Activated naive CD4-positive, alpha-beta T cell treated with anti-CD3 and anti-CD28 coated beads, Interleukin-2, amount 50 U/mL, for 72 hours (primary cell): ENCODE results near the gene ZNF763. TPM values are rescaled to one million over a fixed set of nuclear protein-coding genes. Genes with fewer than 3 reads are reported as not detected.
"Not testable (repeated sequence)": the region's sequence is repeated elsewhere in the genome, so short reads cannot be mapped to it uniquely, and the experiment has no call there.

Source experiments
- ATAC-seq, 2 donors: fragments of 150-1000 bp; cut with Tn5 transposase; 2 replicates each; pipeline ENCODE4 v1.10.0; 2021; ENCODE audit warnings: mild to moderate bottlenecking in 2 of 2, moderate library complexity in 2 of 2
- DNase-seq, 2 donors: peaks; one replicate each; pipeline ENCODE4 v3.0.0; 2021 to 2022; ENCODE audit warnings: low spot score in 2 of 2
- H3K27ac Mint-ChIP-seq, 2 donors: one replicate each; pipeline ENCODE4 v1.8.0; 2022; ENCODE audit warnings: mild to moderate bottlenecking in 2 of 2, mixed read lengths in 2 of 2
- H3K36me3 Mint-ChIP-seq, 2 donors: one replicate each; pipeline ENCODE4 v1.8.0; 2022; ENCODE audit warnings: mixed read lengths in 2 of 2
- H3K9me3 Mint-ChIP-seq, 2 donors: one replicate each; pipeline ENCODE4 v1.8.0; 2022; ENCODE audit warnings: mixed read lengths in 2 of 2
- total RNA-seq, 2 donors: library from RNA; stranded (reverse); gene quantifications; one replicate each; pipeline ENCODE4 v1.2.3, GENCODE V29; 2022

ZNF763 gene
- total RNA-seq = 1 to 10 TPM in 1 of 2 donors, under 1 TPM in 1; 0.82 to 1.0 TPM

DNA sequence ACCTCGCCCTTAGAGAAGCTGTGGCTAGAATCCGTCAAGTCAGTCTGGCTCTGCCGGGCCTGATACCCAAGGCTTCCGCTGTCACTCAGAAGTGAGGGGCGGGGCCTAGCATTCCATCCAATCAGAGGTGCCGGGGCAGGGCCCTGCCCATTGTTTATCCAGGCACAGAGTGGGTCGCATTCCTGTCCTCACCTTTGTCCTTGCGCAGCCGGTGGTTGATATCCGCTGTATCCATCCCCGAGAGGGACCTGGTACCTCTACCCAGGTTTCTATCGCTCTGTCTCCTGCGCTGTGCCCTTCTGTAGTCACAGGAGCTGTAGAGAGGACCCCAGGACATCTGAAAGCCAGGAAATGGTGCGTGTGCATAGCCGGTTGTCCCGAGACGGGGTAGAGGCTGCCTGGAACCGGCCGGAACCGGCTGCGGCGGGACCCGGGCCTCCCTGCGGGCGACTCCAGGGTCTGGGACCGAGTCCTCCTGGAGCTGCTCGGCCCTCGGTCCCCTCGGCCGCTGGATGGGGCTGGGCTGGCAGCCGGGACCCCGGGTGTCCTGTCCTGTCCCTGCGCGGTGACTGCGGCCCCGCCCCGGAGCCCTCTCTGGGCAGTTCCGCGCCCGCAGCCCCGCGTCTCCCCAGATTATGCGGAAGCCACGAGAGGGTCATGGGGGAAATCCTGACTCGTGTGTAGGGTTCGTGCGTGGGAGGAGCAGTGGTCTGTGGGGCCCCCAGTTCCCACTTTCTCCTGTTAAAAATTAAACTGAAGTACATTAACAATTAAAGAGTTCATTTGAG lies at the start of gene ZNF763:
Gene ZNF763, plus strand, starts transcription at position 183 of the 788 bp plus-strand sequence. Its CDS starts 169 bp downstream, at position 352.
- peak; percentile 95 to 96 for ATAC-seq
- DNase-seq = peak; percentile 84 to 91
- peak within 1 kb of the TSS; percentile 25 to 47 for H3K27ac Mint-ChIP-seq
- peaks cover 0 to 12% of the 10 kb centered on the region in 2 donors for H3K9me3 Mint-ChIP-seq
- H3K36me3 Mint-ChIP-seq = peaks cover 0 to 11% of the 10 kb centered on the region in 2 donors

DNA sequence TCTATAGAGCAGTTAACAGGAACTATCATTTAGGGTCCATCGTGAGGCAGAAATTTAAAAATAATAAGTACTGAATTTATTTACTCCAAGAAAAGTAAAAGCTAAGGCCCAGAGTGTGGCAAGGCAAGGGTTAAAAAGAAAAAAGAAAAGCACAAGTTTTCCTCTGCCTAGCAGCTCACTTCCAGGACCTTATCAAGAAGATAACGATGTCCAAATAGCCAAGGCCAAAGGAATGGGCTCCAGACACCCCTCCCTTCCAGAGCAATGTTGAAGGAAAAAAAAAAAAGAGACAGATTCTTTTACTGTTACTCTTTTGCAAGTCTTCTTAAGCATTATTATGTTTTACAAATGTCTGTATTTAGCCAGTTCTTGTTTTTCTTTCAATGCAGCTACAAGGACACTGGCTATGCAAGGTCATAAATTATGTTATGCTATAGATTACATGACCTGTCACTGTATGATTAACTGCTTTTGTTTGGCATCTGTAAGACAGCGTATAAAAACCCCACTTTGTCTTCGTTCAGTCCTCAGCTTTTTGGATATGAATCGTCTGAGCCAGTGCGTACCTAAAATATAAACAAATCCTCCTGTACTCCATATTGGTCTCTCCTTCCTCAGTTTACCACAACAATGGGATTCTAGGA lies 42.9 kb upstream of the ZNF763 start:
- ATAC-seq (no peak), DNase-seq (no peak)
- Mint-ChIP-seq H3K36me3 (peaks cover 11 to 28% of the 10 kb centered on the region in 2 donors), H3K27ac (no peak overlapping the region), H3K9me3 (peaks cover 0 to 6% of the 10 kb centered on the region in 2 donors)

DNA sequence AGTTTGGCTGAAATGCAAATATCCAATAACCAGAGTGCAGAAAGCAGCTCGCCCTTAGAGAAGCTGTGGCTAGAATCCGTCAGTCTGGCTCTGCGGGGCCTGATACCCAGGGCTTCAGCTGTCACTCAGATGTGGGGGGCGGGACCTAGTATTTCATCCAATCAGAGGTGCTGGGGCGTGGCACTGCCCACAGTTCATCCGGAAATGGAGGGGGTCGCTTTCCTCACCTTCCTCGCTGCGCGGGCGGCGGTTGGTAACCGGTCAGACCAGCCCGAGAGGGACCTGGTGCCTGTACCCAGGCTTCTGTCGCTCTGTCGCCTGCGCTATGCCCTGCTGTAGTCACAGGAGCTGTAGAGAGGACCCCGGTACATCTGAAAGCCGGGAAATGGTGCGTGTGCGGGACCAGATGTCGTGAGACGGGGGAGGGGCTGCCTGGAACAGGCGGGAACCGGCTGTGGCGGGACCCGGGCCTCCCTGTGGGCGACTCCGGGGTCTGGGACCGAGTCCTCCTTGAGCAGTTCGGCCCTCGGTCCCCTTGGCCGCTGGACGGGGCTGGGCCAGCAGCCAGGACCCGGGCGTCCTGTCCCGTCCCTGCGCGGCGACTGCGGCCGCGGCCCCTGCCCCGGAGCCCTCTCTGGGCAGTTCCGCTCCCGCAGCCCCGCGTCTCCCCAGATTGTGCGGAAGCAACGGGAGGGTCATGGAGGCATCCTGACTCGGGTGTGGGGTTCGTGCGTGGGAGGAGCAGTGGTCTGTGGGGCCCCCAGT lies 39.8 kb upstream of the ZNF763 start, which contains the start of gene ZNF700:
Gene ZNF700, plus strand, starts transcription at position 222 of the 765 bp plus-strand sequence. Its CDS starts 104 bp downstream, at position 326.
- DNase-seq = peak; percentile 90 to 92
- Mint-ChIP-seq H3K27ac (peak within 1 kb of the TSS; percentile 94 to 99), H3K9me3 (no peaks in the 10 kb centered on the region), H3K36me3 (peaks cover 14 to 37% of the 10 kb centered on the region in 2 donors)
- ATAC-seq = peak; percentile 94

DNA sequence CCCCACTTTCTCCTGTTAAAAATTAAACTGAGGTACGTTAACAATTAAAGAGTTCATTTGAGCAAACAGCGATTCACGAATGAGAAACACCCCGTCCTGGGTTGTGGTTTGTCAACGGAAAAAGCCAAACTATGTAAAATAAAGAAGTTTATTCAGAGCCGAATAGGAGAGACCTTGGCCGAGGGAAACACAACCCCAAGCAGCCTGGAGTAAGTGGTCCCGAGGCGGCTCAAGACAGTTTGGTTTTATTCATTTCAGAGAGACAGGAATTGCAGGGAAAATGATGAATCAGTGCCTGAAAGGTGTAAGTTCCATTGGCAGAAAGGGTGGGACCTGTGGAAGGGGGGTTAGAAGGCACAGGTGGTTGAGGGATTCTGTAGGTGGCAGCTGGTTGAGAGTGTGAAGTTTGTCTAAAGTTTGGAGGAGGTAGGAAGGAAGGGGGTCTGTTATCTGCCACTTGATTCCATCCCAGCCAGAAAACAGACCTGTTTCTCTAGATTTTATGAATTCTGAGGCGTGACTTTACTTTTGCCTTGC lies 39.1 kb upstream of the ZNF763 start:
- H3K9me3 Mint-ChIP-seq, ATAC-seq, DNase-seq: not testable (repeated sequence)
- H3K27ac Mint-ChIP-seq = peak overlapping the region; percentile 94
- peaks cover 17 to 41% of the 10 kb centered on the region in 2 donors for H3K36me3 Mint-ChIP-seq

DNA sequence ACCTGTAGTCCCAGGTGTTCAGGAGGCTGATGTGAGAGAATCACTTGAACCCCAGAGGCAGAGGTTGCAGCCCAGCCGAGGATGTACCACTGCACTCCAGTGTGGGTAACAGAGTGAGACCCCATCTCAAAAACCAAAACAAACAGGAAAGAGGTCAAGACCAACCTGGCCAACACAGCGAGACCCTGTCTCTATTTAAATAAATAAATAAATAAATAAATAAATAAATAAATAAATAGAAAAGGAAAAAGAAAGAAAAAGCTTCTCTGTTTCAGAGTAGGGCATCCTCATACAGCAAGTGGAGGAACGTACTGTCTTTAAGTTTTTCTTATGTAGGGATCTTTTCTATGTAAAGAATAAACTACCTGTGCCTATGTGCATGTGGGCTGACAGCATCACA lies 37.6 kb upstream of the ZNF763 start:
- peaks cover 21 to 50% of the 10 kb centered on the region in 2 donors for H3K36me3 Mint-ChIP-seq
- H3K27ac Mint-ChIP-seq = no peak overlapping the region
- no peaks in the 10 kb centered on the region for H3K9me3 Mint-ChIP-seq
- ATAC-seq = no peak
- DNase-seq = no peak

DNA sequence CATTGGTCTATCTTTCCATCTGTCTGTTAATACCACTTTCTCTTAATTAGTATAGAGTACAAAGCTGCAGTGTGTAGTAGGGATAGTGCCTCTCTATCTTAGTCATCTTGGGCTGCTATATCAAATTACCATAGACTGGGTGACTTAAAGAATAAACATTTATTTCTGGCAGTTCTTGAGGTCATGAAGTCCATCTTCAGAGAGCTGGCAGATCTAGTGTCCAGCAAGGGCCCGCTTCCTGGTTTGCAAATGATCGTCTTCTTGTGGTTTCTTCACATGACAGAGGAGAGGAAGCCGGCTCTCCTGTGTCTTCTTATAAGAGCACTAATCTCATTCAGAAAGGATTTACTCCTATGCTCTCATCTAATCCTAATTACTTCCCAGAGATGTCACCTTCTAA lies 33.8 kb upstream of the ZNF763 start:
- DNase-seq (no peak), ATAC-seq (no peak)
- Mint-ChIP-seq H3K27ac (no peak overlapping the region), H3K9me3 (peaks cover 3 to 4% of the 10 kb centered on the region in 2 donors), H3K36me3 (peaks cover 23 to 51% of the 10 kb centered on the region in 2 donors)

DNA sequence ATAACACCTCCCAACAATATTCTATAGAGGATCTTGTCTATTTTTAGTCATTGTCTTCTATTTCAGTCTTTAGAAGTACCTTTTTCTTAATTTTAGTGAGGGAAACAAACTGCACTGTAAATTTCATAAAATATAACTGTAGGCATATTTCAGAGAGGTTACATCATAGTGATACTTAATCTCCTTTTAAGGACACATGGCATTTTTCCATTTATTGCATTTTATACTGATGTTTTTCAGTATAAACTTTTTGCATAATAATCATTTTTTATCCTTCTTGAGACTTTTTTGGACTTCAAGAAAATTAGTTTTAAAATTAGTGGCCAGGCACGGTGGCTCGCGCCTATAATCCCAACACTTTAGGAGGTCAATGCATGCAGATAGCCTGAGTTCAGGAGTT lies 33.3 kb upstream of the ZNF763 start:
- no peak overlapping the region for H3K27ac Mint-ChIP-seq
- ATAC-seq (no peak), DNase-seq (no peak)
- peaks cover 27 to 51% of the 10 kb centered on the region in 2 donors for H3K36me3 Mint-ChIP-seq
- peaks cover 3 to 4% of the 10 kb centered on the region in 2 donors for H3K9me3 Mint-ChIP-seq

DNA sequence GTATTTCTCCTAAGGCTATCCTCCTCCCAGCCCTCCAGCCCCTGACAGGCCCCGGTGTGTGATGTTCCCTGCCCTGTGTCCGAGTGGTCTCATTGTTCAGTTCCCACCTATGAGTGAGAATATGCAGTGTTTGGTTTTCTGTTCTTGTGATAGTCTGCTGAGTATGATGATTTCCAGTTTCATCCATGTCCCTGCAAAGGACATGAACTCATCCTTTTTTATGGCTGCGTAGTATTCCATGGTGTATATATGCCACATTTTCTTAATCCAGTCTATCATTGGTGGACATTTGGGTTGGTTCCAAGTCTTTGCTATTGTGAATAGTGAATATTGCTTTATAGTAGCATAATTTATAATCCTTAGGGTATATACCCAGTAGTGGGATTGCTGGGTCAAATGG lies 29.0 kb upstream of the ZNF763 start:
- not testable (repeated sequence) for ATAC-seq

DNA sequence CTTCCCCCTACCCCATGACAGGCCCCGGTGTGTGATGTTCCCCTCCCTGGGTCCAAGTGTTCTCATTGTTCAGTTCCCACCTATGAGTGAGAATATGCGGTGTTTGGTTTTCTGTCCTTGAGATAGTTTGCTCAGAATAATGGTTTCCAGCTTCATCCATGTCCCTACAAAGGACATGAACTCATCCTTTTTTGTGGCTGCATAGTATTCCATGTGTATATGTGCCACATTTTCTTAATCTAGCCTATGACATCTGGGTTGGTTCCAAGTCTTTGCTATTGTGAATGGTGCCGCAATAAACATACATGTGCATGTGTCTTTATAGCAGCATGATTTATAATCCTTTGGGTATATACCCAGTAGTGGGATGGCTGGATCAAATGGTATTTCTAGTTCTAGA lies 26.5 kb upstream of the ZNF763 start:
- Mint-ChIP-seq H3K9me3 (peaks cover 21 to 23% of the 10 kb centered on the region in 2 donors), H3K36me3 (peaks cover 72 to 80% of the 10 kb centered on the region in 2 donors)
- not testable (repeated sequence) for DNase-seq, H3K27ac Mint-ChIP-seq, ATAC-seq

More for the DNA sequence above, 29.0 kb upstream of the ZNF763 start:
- H3K27ac Mint-ChIP-seq, DNase-seq: not testable (repeated sequence)
- peaks cover 55 to 64% of the 10 kb centered on the region in 2 donors for H3K36me3 Mint-ChIP-seq
- H3K9me3 Mint-ChIP-seq = peaks cover 8 to 10% of the 10 kb centered on the region in 2 donors

DNA sequence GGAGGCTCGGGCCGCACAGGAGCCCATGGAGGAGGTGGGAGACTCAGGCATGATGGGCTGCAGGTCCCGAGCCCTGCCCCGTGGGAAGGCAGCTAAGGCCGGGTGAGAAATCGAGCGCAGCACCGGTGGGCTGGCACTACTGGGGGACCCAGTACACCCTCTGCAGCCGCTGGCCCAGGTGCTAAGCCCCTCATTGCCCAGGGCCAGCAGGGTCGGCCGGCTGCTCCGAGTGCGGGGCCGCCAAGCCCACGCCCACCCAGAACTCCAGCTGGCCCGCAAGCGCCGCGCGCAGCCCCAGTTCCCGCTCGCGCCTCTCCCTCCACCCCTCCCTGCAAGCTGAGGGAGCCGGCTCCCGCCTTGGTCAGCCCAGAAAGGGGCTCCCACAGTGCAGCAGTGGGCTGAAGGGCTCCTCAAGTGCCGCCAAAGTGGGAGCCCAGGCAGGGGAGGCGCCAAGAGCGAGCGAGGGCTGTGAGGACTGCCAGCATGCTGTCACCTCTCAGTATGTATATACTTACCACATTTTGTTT lies 23.4 kb upstream of the ZNF763 start:
- DNase-seq, H3K27ac Mint-ChIP-seq, ATAC-seq: not testable (repeated sequence)
- Mint-ChIP-seq H3K9me3 (peaks cover 35 to 44% of the 10 kb centered on the region in 2 donors), H3K36me3 (peaks cover 86 to 94% of the 10 kb centered on the region in 2 donors)

DNA sequence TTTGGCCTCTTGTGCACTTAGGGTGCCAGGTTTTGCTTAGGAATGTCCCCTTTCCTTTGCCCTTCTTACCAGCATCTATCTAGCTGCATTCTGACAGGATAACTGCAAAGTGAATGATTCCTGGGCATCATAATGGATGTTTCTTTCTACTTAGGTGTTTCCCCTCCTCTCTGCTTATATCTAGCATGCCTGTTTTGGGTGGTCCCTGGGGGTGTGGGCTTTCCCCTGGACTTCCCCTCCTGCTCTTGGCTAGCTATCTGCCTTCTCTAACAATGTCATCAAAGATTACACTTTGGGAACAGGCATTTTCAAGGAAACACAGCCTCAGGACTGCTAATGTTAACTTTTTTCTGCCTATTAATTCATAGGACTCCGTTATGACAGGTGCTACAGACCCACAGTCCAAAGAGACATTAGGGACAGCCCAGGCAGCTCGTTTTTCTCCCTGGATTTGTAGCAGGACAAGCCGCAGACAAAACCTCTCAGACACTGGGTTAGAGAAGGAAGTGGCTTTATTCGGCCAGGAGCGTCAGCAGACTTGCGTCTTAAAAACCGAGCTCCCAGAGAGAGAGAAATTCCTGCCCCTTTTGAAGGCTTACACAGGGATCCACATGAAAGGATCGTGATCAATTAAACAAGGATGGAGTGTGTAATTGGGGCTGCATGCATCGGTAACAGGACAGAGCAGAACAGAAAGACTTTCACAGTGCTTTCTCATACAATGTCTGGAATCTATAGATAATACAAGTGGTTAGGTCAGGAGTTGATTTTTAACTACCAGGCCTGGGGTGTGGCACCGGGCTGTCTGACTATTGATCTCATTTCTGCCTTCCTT lies 22.6 kb upstream of the ZNF763 start:
- H3K9me3 Mint-ChIP-seq = peaks cover 43 to 47% of the 10 kb centered on the region in 2 donors
- ATAC-seq (no peak), DNase-seq (no peak)
- H3K27ac Mint-ChIP-seq = no peak overlapping the region
- H3K36me3 Mint-ChIP-seq = peaks cover 88 to 94% of the 10 kb centered on the region in 2 donors

DNA sequence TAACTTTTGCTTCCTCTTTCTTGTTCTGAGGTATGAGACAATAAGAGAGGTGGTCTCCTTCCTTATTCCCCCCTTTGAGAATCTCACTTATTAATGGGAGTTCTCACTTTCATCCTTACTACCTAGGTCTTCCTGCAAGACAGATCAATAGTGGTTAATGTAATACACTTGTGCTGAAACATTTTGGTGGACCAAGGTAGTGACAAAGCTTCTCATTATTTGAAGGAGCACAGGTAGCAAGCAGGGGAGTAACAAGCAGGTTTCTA lies 22.1 kb upstream of the ZNF763 start:
- H3K27ac Mint-ChIP-seq = no peak overlapping the region
- ATAC-seq (no peak), DNase-seq (no peak)
- peaks cover 90 to 95% of the 10 kb centered on the region in 2 donors for H3K36me3 Mint-ChIP-seq
- peaks cover 43 to 50% of the 10 kb centered on the region in 2 donors for H3K9me3 Mint-ChIP-seq

DNA sequence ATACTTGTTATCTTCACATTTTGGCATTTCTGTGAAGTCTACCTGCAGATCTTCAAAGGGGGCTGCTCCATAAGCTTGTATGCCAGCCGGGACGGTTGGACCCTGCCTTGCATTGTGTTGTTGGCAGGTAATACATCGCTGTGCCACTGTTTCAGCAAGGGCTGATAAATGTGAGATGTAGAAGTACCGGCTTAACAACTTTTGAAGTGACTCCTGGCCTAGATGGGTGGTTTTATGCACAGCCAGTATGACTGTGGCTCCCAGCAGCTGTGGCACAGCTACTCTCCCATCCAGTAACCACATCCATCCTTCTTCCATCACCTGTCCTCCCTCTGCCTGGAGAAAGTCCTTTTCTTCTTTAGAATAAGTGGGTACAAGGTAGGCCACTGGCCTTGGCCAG lies 20.2 kb upstream of the ZNF763 start:
- peaks cover 58 to 62% of the 10 kb centered on the region in 2 donors for H3K9me3 Mint-ChIP-seq

DNA sequence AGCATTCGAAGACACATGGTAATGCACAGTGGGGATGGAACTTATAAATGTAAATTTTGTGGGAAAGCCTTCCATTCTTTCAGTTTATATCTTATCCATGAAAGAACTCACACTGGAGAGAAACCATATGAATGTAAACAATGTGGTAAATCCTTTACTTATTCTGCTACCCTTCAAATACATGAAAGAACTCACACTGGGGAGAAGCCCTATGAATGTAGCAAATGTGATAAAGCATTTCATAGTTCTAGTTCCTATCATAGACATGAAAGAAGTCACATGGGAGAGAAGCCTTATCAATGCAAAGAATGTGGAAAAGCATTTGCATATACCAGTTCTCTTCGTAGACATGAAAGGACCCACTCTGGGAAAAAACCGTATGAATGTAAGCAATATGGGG lies 16.2 kb upstream of the ZNF763 start:
- Mint-ChIP-seq H3K36me3 (peaks cover 94% of the 10 kb centered on the region in 2 donors), H3K9me3 (peaks cover 60 to 76% of the 10 kb centered on the region in 2 donors), H3K27ac (peak overlapping the region in 1 of 2 donors; percentile 77)
- ATAC-seq = no peak
- DNase-seq = no peak

More for the DNA sequence above, 20.2 kb upstream of the ZNF763 start:
- Mint-ChIP-seq H3K27ac (no peak overlapping the region), H3K36me3 (peaks cover 96 to 99% of the 10 kb centered on the region in 2 donors)
- DNase-seq (no peak), ATAC-seq (no peak)

DNA sequence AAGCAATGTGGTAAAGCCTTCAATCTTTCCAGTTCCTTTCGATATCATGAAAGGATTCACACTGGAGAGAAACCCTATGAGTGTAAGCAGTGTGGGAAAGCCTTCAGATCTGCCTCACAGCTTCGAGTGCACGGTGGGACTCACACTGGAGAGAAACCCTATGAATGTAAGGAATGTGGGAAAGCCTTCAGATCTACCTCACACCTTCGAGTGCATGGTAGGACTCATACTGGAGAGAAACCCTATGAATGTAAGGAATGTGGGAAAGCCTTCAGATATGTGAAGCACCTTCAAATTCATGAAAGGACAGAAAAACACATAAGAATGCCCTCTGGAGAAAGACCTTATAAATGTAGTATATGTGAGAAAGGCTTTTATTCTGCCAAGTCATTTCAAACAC lies 15.6 kb upstream of the ZNF763 start:
- no peak for DNase-seq
- no peak for ATAC-seq
- Mint-ChIP-seq H3K36me3 (peaks cover 90 to 93% of the 10 kb centered on the region in 2 donors), H3K9me3 (peaks cover 55 to 71% of the 10 kb centered on the region in 2 donors), H3K27ac (peak overlapping the region in 1 of 2 donors; percentile 77)
